PC-9 (cell line): ENCODE results near the gene NXPH1. TPM values are rescaled to one million over a fixed set of nuclear protein-coding genes. Genes with fewer than 3 reads are reported as not detected.

ENCODE experiments used
- BruUV-seq: library from RNA; stranded (reverse); fragments of 400-500 nt; replicated peaks from 2 replicates; lab custom pipeline; 2021; lab: Mats Ljungman, UMichigan
- CTCF ChIA-PET: fragments of 300-600 bp; sonication (Branson Sonifier 250); formaldehyde crosslinking; loops from one replicate; lab custom pipeline; 2022; ENCODE audit warnings: antibody characterized with exemption; lab: Charles Lee
- POLR2A ChIA-PET: fragments of 300-600 bp; sonication (Branson Sonifier 250); formaldehyde crosslinking; loops from one replicate; lab custom pipeline; 2022; ENCODE audit warnings: antibody characterized with exemption; ENCODE audit not compliant: unreplicated experiment; lab: Charles Lee
- DNase-seq, 2 experiments: peaks; one replicate each; pipeline versions ENCODE4 v3.0.0 to v3.0.0-alpha.2; 2015 to 2022; ENCODE audit warnings: mixed read lengths in 1 of 2
- H2AFZ ChIP-seq: fragments of 200-600 bp; sonication (generic); 2 replicates; pipeline ENCODE4 v1.8.1; 2017; ENCODE audit warnings: antibody characterized with exemption
- H3F3A ChIP-seq: fragments of 200-600 bp; sonication (generic); 2 replicates; pipeline ENCODE4 v1.8.1; 2017; ENCODE audit warnings: antibody characterized with exemption, mild to moderate bottlenecking, low read depth; ENCODE audit not compliant: insufficient read depth
- H3K27ac ChIP-seq: fragments of 200-600 bp; sonication (generic); 2 replicates; pipeline ENCODE4 v1.6.1; 2016; ENCODE audit warnings: mixed run types
- H3K27me3 ChIP-seq: fragments of 200-600 bp; sonication (generic); 2 replicates; pipeline ENCODE4 v1.6.1; 2016; ENCODE audit warnings: low read depth, mixed run types; ENCODE audit not compliant: insufficient read depth
- H3K36me3 ChIP-seq: fragments of 200-600 bp; sonication (generic); 2 replicates; pipeline ENCODE4 v1.6.1; 2016; ENCODE audit warnings: low read depth, mixed run types
- H3K4me1 ChIP-seq: fragments of 200-600 bp; sonication (generic); replicated peaks from 2 replicates; pipeline ENCODE4 v1.6.1; 2016; ENCODE audit warnings: mixed run types; ENCODE audit not compliant: insufficient read depth
- H3K4me2 ChIP-seq: fragments of 200-600 bp; sonication (generic); 2 replicates; pipeline ENCODE4 v1.6.1; 2017; ENCODE audit warnings: mixed run types
- H3K4me3 ChIP-seq: fragments of 200-600 bp; sonication (generic); 2 replicates; pipeline ENCODE4 v1.6.1; 2016; ENCODE audit warnings: mixed run types
- H3K79me2 ChIP-seq: fragments of 200-600 bp; sonication (generic); 2 replicates; pipeline ENCODE4 v1.6.1; 2017; ENCODE audit warnings: low read depth, mixed run types
- H3K9me2 ChIP-seq: fragments of 200-600 bp; sonication (generic); 2 replicates; pipeline ENCODE4 v1.8.1; 2017; ENCODE audit warnings: mild to moderate bottlenecking; ENCODE audit not compliant: insufficient read depth
- H3K9me3 ChIP-seq: fragments of 200-600 bp; sonication (generic); 2 replicates; pipeline ENCODE4 v1.8.1; 2016; ENCODE audit warnings: low read depth; ENCODE audit not compliant: insufficient read depth
- H4K20me1 ChIP-seq: fragments of 200-600 bp; sonication (generic); 2 replicates; pipeline ENCODE4 v1.8.1; 2017; ENCODE audit not compliant: insufficient read depth
- CTCF ChIP-seq: fragments of 200-600 bp; sonication (generic); conservative IDR thresholded peaks from 2 replicates; pipeline ENCODE4 v1.6.1; 2017; ENCODE audit warnings: mixed run types, antibody characterized with exemption, mild to moderate bottlenecking, moderate library complexity
- EZH2 ChIP-seq: fragments of 200-600 bp; sonication (generic); IDR thresholded peaks from 2 replicates; pipeline ENCODE4 v1.8.0; 2017; ENCODE audit warnings: antibody characterized with exemption, low read depth
- intact Hi-C: fragments of 100-400 bp; cut with micrococcal nuclease; formaldehyde crosslinking; loops from one replicate; pipeline ENCODE4 v1.10.0; 2022; ENCODE audit not compliant: unreplicated experiment
- total RNA-seq: library from RNA; stranded (reverse); gene quantifications from 2 replicates; pipeline ENCODE4 v1.2.3, GENCODE V29; 2021

The NXPH1 gene
- total RNA-seq, 1 experiment from 2014 or later, result not detected

DNA sequence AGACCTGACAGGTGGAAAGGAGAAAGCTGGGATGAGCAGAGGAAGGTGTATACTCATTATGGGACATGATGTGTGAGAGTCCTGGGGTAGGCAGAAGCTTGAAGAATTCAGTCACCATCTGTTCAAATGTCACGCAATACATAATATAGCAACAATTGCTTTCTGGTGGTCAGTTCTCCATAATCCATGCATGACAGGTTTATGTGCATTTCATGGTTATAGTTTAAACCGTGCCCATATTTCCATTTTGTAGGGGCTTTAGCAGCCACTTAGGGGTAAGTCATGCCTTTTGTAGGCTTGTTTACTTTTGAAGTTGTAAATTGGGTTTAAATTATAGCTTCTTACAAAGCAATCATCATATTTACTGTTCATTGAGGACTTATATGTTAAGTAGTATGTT is 158.8 kb downstream of the NXPH1 start:
- intact Hi-C loops, result no loop called here
- Histone ChIP-seq H3K9me2 (no peaks in the 10 kb centered on the region), H3K27me3 (no peaks in the 10 kb centered on the region), H3K9me3 (no peaks in the 10 kb centered on the region), H2AFZ (no peak overlapping the region), H3K4me2 (no peak overlapping the region), H3K79me2 (no peaks in the 10 kb centered on the region), H3F3A (no peaks in the 10 kb centered on the region), H3K36me3 (no peaks in the 10 kb centered on the region), H3K4me3 (no peak overlapping the region), H3K4me1 (no peaks in the 10 kb centered on the region), H4K20me1 (no peaks in the 10 kb centered on the region), H3K27ac (no peak overlapping the region)
- POLR2A ChIA-PET, result no interaction called here
- TF ChIP-seq EZH2 (no peak), CTCF (no peak)
- DNase-seq, result no peak
- CTCF ChIA-PET, result no interaction called here
- BruUV-seq, result no TSS peak

GRCh38 chr7:8594115-8594514 is 160.7 kb downstream of the NXPH1 start:
- no peaks in the 10 kb centered on the region for H3K79me2 ChIP-seq
- H3K36me3 ChIP-seq, result no peaks in the 10 kb centered on the region
- ChIA-PET CTCF (no interaction called here), POLR2A (no interaction called here)
- no peaks in the 10 kb centered on the region for H3K4me1 ChIP-seq
- intact Hi-C loops, result no loop called here
- no TSS peak for BruUV-seq
- no peaks in the 10 kb centered on the region for H3K9me2 ChIP-seq
- no peaks in the 10 kb centered on the region for H3K9me3 ChIP-seq
- no peak overlapping the region for H3K27ac ChIP-seq
- DNase-seq, result no peak
- H3K4me3 ChIP-seq, result no peak overlapping the region
- H3F3A ChIP-seq, result no peaks in the 10 kb centered on the region
- H4K20me1 ChIP-seq, result no peaks in the 10 kb centered on the region
- TF ChIP-seq CTCF, result no peak
- TF ChIP-seq EZH2, result no peak
- H3K27me3 ChIP-seq, result no peaks in the 10 kb centered on the region
- no peak overlapping the region for H2AFZ ChIP-seq
- no peak overlapping the region for H3K4me2 ChIP-seq

DNA sequence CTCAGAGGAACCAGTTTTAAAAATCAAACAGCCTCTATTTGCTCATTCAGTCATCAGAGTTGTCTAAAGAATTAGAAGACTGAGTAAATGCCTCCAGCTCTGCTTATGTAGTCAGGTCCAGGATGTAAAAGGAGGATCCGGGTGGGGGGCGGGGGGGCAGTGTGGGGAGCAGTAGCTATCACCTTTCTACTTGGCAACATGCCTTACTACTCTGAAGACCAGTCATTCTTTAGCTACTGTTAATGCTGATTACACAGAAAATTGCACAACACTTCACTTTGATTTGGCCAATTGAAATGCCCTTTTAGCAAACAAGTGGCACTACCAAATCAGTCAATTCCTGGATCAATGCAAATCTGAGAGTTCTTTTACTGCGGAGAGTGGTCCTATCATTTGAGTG is 164.2 kb downstream of the NXPH1 start:
- no peaks in the 10 kb centered on the region for H3K79me2 ChIP-seq
- no peaks in the 10 kb centered on the region for H3F3A ChIP-seq
- H3K9me3 ChIP-seq, result no peaks in the 10 kb centered on the region
- CTCF ChIA-PET, result no interaction called here
- POLR2A ChIA-PET, result no interaction called here
- BruUV-seq, result no TSS peak
- H3K4me1 ChIP-seq, result no peaks in the 10 kb centered on the region
- no peaks in the 10 kb centered on the region for H3K9me2 ChIP-seq
- no peaks in the 10 kb centered on the region for H3K36me3 ChIP-seq
- no peak for DNase-seq
- no peak overlapping the region for H2AFZ ChIP-seq
- H3K4me3 ChIP-seq, result no peak overlapping the region
- no peaks in the 10 kb centered on the region for H3K27me3 ChIP-seq
- no peaks in the 10 kb centered on the region for H4K20me1 ChIP-seq
- no peak overlapping the region for H3K27ac ChIP-seq
- TF ChIP-seq CTCF (no peak), EZH2 (no peak)
- intact Hi-C loops, result no loop called here
- no peak overlapping the region for H3K4me2 ChIP-seq
